ENCODE data around the gene PCYT1A. TPM values are rescaled to one million over a fixed set of nuclear protein-coding genes. Genes with fewer than 3 reads are reported as not detected.
A peak's percentile ranks its signal among the peaks of the same experiment; 100 is the strongest.

PCYT1A gene
- total RNA-seq, 2 experiments from 2014 or later: 69.5 to 69.7 TPM

- Mint-ChIP-seq H3K27ac (no peak overlapping the region), H3K4me1 (no peaks in the 10 kb centered on the region), H3K4me3 (no peak overlapping the region), H3K36me3 (ENCODE audit: low read depth) (no peaks in the 10 kb centered on the region), H3K27me3 (peaks cover 4% of the 10 kb centered on the region), H3K9me3 (no peaks in the 10 kb centered on the region)
- no peak for DNase-seq
- ChIA-PET POLR2A (no interaction called here), CTCF (interaction anchor here (0.9 to 1.5 kb wide), 2 partner anchors 9 to 13 kb away, joined by 4 to 6 read pairs; no protein-coding TSS in a partner anchor)
Measured at GRCh38 chr3:196227629-196228493, 59.7 kb downstream of the PCYT1A start.

- CTCF ChIA-PET: no interaction called here
- Mint-ChIP-seq H3K4me1 (no peaks in the 10 kb centered on the region), H3K36me3 (ENCODE audit: low read depth) (no peaks in the 10 kb centered on the region), H3K4me3 (no peak overlapping the region), H3K27me3 (peaks cover 5% of the 10 kb centered on the region), H3K27ac (no peak overlapping the region), H3K9me3 (no peaks in the 10 kb centered on the region)
- no peak for DNase-seq
- POLR2A ChIA-PET: no interaction called here
Measured at GRCh38 chr3:196227121-196227561, 60.4 kb downstream of the PCYT1A start.

DNA sequence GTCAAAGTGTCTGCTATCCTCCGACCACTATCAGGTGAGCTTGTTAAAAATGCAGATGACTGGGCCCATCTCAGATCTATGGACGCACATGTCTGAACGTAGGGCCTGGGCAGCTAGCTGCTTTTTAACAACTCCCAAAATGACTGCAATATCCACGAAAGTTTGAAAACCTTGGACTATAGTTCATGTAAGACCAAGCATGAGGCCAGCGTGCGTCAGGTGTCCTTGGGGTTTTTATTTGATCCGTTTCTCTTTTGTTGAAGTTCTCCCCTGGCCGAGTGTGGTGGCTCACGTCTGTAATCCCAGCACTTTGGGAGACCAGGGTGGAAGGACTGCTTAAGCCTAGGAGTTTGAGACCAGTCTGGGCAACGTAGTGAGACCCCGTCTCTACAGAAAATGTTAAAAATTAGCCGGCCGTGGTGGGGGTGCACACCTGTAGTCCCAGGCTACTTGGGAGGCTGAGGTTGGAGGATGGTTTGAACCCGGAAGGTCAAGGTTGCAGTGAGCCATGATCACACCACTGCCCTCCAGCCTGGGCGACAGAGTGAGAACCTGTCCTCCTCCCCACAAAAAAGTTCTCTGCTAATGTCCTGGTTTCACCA lies 61.7 kb downstream of the PCYT1A start:
- ChIA-PET POLR2A (no interaction called here), CTCF (no interaction called here)
- H3K4me3 Mint-ChIP-seq: no peak overlapping the region

GRCh38 chr3:196225086-196225485 lies 62.4 kb downstream of the PCYT1A start:
- Mint-ChIP-seq H3K9me3 (no peaks in the 10 kb centered on the region), H3K4me3 (no peak overlapping the region), H3K27me3 (peaks cover 5% of the 10 kb centered on the region), H3K27ac (no peak overlapping the region), H3K36me3 (ENCODE audit: low read depth) (no peaks in the 10 kb centered on the region), H3K4me1 (peaks cover 1% of the 10 kb centered on the region)
- DNase-seq: no peak
- ChIA-PET CTCF (no interaction called here), POLR2A (no interaction called here)

More for the DNA sequence above, 61.7 kb downstream of the PCYT1A start:
- no peaks in the 10 kb centered on the region for H3K36me3 Mint-ChIP-seq (ENCODE audit: low read depth)
- H3K4me1 Mint-ChIP-seq: no peaks in the 10 kb centered on the region
- peaks cover 5% of the 10 kb centered on the region for H3K27me3 Mint-ChIP-seq
- no peak overlapping the region for H3K27ac Mint-ChIP-seq
- DNase-seq: no peak
- H3K9me3 Mint-ChIP-seq: no peaks in the 10 kb centered on the region

DNA sequence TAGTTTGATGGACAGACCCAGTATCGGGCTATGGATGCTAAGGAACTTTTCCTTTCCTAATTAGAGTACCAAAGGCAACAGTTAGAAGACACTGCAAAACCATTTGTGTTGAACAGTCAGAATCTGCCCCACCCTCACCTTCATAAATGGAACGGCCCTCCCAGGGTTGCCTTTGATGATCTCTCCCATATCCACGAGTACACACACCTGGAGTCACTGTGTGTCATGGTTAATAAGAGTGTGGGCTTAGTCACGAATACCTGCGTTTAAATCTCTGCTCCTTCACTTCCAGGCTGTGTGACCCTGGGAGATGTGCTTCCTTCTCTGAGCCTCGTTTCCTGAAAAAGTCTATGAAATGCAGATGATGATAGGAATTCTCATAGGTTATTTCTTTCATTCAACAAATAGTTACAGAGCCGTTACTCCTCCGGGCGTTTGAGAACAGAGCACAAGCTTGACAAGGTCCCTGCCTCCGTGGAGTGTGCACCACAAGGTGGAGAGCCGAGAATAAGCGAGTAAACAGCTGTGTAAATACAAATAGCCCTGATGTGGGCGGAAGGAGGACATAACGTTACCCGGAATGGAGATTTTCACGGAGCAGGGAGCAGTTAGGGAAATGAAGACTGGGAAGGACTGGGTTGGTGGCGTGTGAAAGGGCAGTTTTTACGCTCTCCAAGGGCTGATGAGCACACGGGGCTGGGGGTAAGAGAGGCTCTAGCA lies 64.5 kb downstream of the PCYT1A start:
- POLR2A ChIA-PET: no interaction called here
- Mint-ChIP-seq H3K27me3 (peaks cover 5% of the 10 kb centered on the region), H3K36me3 (ENCODE audit: low read depth) (no peaks in the 10 kb centered on the region), H3K9me3 (no peaks in the 10 kb centered on the region), H3K4me1 (peaks cover 19% of the 10 kb centered on the region), H3K4me3 (no peak overlapping the region), H3K27ac (no peak overlapping the region)
- no peak for DNase-seq
- CTCF ChIA-PET: no interaction called here

GRCh38 chr3:196220991-196221390 lies 66.5 kb downstream of the PCYT1A start:
- Mint-ChIP-seq H3K4me3 (no peak overlapping the region), H3K27ac (no peak overlapping the region), H3K36me3 (ENCODE audit: low read depth) (no peaks in the 10 kb centered on the region), H3K4me1 (peaks cover 26% of the 10 kb centered on the region), H3K9me3 (no peaks in the 10 kb centered on the region), H3K27me3 (peaks cover 5% of the 10 kb centered on the region)
- ChIA-PET POLR2A (interaction anchor here (0.6 kb wide), 1 partner anchor 96 kb away, joined by 3 read pairs; no protein-coding TSS in a partner anchor), CTCF (no interaction called here)
- DNase-seq: no peak

GRCh38 chr3:196220587-196220986 lies 66.9 kb downstream of the PCYT1A start:
- ChIA-PET POLR2A (interaction anchor here (0.6 kb wide), 1 partner anchor 97 kb away, joined by 3 read pairs; no protein-coding TSS in a partner anchor), CTCF (interaction anchor here (1.0 kb wide), 1 partner anchor 147 kb away, joined by 3 read pairs; no protein-coding TSS in a partner anchor)
- H3K4me3 Mint-ChIP-seq: no peak overlapping the region
- no peaks in the 10 kb centered on the region for H3K36me3 Mint-ChIP-seq (ENCODE audit: low read depth)
- H3K4me1 Mint-ChIP-seq: peaks cover 26% of the 10 kb centered on the region
- H3K27ac Mint-ChIP-seq: no peak overlapping the region
- no peaks in the 10 kb centered on the region for H3K9me3 Mint-ChIP-seq
- DNase-seq: no peak
- peaks cover 5% of the 10 kb centered on the region for H3K27me3 Mint-ChIP-seq

DNA sequence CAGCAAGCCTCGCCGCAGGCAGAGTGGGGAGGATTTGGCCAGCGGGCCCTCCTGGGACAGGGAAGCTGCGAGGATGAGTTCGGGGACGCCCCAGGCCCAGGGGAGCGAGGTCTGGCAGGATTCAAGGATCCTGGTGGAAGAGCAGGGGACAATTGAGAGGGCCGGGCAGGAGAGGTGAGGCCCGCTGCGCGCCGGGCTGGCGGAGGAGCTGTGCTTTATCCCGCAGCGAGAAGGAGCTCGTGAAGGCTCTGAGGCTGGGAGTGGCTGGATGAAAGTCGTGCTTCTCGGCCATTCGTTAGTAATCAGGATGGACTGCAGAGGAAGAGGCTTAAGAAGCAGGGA lies 67.6 kb downstream of the PCYT1A start:
- Mint-ChIP-seq H3K9me3 (no peaks in the 10 kb centered on the region), H3K4me3 (no peak overlapping the region), H3K27ac (peak overlapping the region; percentile 78), H3K4me1 (peaks cover 26% of the 10 kb centered on the region), H3K27me3 (peaks cover 5% of the 10 kb centered on the region), H3K36me3 (ENCODE audit: low read depth) (no peaks in the 10 kb centered on the region)
- DNase-seq: no peak
- ChIA-PET CTCF (interaction anchor here (0.5 to 2.3 kb wide), 4 partner anchors 8 to 299 kb away, joined by 3 to 6 read pairs (median 3); no protein-coding TSS in a partner anchor), POLR2A (no interaction called here)

DNA sequence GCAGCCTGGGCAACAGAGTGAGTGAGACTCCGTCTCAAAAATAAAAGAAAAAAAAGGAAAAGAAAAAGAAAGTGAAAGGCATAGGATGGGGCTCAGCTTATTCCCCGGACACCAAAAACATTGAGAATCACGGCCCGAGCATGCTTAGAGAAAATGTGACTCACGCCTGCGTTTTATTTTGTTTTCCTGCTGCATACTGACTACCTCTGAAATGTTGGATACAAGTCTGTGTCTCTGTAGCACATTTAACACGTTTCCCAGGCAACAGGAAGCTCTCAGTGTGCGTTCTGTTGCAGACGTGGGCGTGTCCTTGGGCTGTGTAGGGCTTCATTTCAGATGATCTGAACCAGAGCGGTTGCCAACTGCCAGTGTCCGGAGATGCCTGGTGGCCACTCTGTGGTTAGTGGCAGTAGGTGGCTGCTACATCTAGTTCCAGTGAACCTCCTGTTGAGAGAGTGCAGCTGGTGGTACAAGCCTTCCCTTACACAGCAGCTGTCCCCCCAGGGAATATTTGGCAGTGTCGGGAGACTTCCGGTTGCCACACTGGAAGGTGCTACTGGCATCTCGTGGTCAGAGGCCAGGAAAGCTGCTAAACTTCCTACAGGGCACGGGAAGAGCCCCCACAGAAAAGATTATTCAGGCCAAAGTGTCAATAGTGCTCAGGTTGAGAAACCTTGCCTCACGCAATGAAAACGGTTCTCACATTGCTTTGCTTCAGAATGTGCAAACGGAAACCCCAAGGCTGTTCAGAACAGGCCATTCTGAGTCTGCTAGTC lies 68.1 kb downstream of the PCYT1A start:
- Mint-ChIP-seq H3K4me3 (peak overlapping the region; percentile 73), H3K9me3 (no peaks in the 10 kb centered on the region), H3K36me3 (ENCODE audit: low read depth) (no peaks in the 10 kb centered on the region), H3K27ac (peak overlapping the region; percentile 78), H3K4me1 (peaks cover 26% of the 10 kb centered on the region), H3K27me3 (peaks cover 5% of the 10 kb centered on the region)
- peak; percentile 77 for DNase-seq
- ChIA-PET CTCF (interaction anchor here (0.5 to 2.3 kb wide), 8 partner anchors 9 to 588 kb away, joined by 3 to 6 read pairs (median 3); no protein-coding TSS in a partner anchor), POLR2A (interaction anchor here (0.6 kb wide), 1 partner anchor 322 kb away, joined by 3 read pairs; no protein-coding TSS in a partner anchor)

DNA sequence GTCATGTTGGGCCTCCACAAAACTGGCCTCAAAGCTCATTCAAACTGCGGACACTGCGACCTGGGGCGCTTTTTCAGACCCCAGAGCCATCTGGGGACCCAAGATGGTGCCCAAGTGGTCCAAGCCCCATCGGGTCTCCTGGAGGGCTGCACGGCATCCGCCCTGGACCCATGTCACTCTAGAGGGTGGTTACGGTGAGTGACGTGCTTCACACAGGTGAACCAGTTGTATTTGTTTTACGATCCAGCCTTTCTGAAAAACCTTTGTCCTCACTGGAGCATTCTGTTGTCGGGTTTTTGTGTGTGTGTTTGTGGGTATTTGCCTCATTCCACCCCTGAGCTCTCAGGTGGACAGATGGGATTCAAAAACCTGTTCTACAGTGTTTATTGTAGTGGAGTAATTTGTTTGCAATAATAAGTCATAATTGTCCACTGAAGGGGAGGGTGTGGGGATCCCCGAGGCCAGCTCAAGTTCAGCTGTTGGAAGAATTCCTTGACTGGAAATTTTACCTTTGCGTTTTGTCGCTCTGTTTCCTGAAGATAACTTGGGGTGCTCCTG lies 69.3 kb downstream of the PCYT1A start:
- no peaks in the 10 kb centered on the region for H3K9me3 Mint-ChIP-seq
- H3K27ac Mint-ChIP-seq: no peak overlapping the region
- H3K4me3 Mint-ChIP-seq: no peak overlapping the region
- peaks cover 26% of the 10 kb centered on the region for H3K4me1 Mint-ChIP-seq
- H3K27me3 Mint-ChIP-seq: peaks cover 4% of the 10 kb centered on the region
- no peaks in the 10 kb centered on the region for H3K36me3 Mint-ChIP-seq (ENCODE audit: low read depth)
- ChIA-PET POLR2A (no interaction called here), CTCF (interaction anchor here (0.5 to 2.3 kb wide), 5 partner anchors 10 to 150 kb away, joined by 3 to 6 read pairs (median 4); no protein-coding TSS in a partner anchor)
- no peak for DNase-seq

DNA sequence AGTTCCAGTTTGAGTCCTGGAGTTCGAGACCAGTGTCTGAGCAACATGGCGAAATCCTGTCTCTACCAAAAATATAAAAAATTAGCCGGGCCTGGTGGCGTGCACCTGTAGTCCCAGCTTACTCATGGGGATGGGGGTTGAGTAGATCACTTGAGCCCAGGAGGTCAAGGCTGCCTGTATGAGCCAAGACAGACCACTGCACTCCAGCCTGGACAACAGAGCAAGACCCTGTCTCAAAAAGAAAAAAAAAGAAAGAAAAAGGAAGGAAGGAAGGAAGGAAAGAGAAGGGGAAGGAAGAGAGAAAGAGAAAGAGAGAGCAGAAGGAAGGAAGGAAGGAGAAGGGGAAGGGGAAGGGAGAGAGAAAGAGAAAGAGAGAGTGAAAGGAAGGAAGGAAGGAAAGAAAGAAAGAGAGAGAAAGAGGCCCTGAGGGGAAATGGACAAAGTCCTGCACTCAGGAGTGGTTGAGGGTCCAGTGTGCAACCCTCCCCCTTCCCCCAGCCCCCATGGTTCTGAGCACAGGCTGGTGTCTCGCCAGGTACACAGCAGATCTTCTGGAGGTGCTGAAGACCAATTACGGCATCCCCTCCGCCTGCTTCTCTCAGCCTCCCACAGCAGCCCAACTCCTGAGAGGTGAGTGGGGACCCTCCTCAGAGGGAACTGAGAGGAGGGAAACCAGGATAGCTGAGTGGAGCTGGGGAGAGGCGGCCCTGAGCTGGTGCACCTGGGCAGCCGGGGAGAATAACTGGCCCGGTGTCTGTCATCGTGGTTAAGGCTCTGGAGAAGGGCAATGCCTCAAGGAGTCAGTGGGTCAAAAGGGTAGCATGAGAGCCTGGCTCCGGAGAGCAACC lies 70.0 kb downstream of the PCYT1A start:
- no peak for DNase-seq
- ChIA-PET POLR2A (no interaction called here), CTCF (interaction anchor here (0.6 to 2.3 kb wide), 4 partner anchors 11 to 150 kb away, joined by 3 to 6 read pairs (median 4); no protein-coding TSS in a partner anchor)
- H3K4me1 Mint-ChIP-seq: peaks cover 26% of the 10 kb centered on the region
- H3K27me3 Mint-ChIP-seq: no peaks in the 10 kb centered on the region
- H3K36me3 Mint-ChIP-seq (ENCODE audit: low read depth): no peaks in the 10 kb centered on the region
- no peaks in the 10 kb centered on the region for H3K9me3 Mint-ChIP-seq
- no peak overlapping the region for H3K4me3 Mint-ChIP-seq
- no peak overlapping the region for H3K27ac Mint-ChIP-seq

Data from activated CD4-positive, alpha-beta T cell treated with anti-CD3 and anti-CD28 coated beads, Interleukin-2, amount 10 ng/mL, durations not matched to agents 7 days and 5 days (primary cell).